Occipital lobe (tissue), 2 donors: ENCODE results near the gene OR52A1. TPM values are rescaled to one million over a fixed set of nuclear protein-coding genes. Genes with fewer than 3 reads are reported as not detected.
"Not testable (repeated sequence)": the region's sequence is repeated elsewhere in the genome, so short reads cannot be mapped to it uniquely, and the experiment has no call there.

Source experiments
- DNase-seq: peaks from one replicate; lab custom pipeline; 2025; lab: John Stamatoyannopoulos, UW
- total RNA-seq: library from RNA; depleted of rRNA; stranded (reverse); fragments of >200 nt; gene quantifications from one replicate; pipeline ENCODE4 v1.2.3, GENCODE V29; 2014

Gene OR52A1
- total RNA-seq = not detected

GRCh38 chr11:5154657-5155056 lies at the start of gene OR52A1:
Gene OR52A1, minus strand, starts transcription at chr11:5154757. Its CDS starts 2,388 bp downstream, at chr11:5152369.
- no peak for DNase-seq

GRCh38 chr11:5203366-5203765 lies 48.8 kb upstream of the OR52A1 start:
- DNase-seq = no peak

- no peak for DNase-seq
Observed at GRCh38 chr11:5200582-5200981, 46.0 kb upstream of the OR52A1 start, which contains the start of gene OR51V1. Gene OR51V1, minus strand, starts transcription at chr11:5200682. Its CDS starts 0 bp downstream, at chr11:5200682.

- no peak for DNase-seq
Observed at GRCh38 chr11:5198285-5198684, 43.7 kb upstream of the OR52A1 start.

- no peak for DNase-seq
Observed at GRCh38 chr11:5197536-5197935, 43.0 kb upstream of the OR52A1 start.

GRCh38 chr11:5196731-5197130 lies 42.2 kb upstream of the OR52A1 start:
- no peak for DNase-seq

- no peak for DNase-seq
Observed at GRCh38 chr11:5196067-5196466, 41.5 kb upstream of the OR52A1 start.

- no peak for DNase-seq
Observed at GRCh38 chr11:5192738-5193137, 38.2 kb upstream of the OR52A1 start.

- no peak for DNase-seq
Observed at GRCh38 chr11:5188201-5188600, 33.6 kb upstream of the OR52A1 start.

- no peak for DNase-seq
Observed at GRCh38 chr11:5178046-5178837, 23.7 kb upstream of the OR52A1 start.

GRCh38 chr11:5174934-5175333 lies 20.4 kb upstream of the OR52A1 start:
- DNase-seq = no peak

GRCh38 chr11:5171856-5172255 lies 17.3 kb upstream of the OR52A1 start:
- DNase-seq = no peak

- DNase-seq = not testable (repeated sequence)
Observed at GRCh38 chr11:5165898-5166297, 11.3 kb upstream of the OR52A1 start.

- DNase-seq = not testable (repeated sequence)
Observed at GRCh38 chr11:5164807-5165206, 10.2 kb upstream of the OR52A1 start.

GRCh38 chr11:5161045-5161444 lies 6.5 kb upstream of the OR52A1 start:
- not testable (repeated sequence) for DNase-seq

- DNase-seq = not testable (repeated sequence)
Observed at GRCh38 chr11:5160217-5160616, 5.7 kb upstream of the OR52A1 start.

GRCh38 chr11:5159806-5160205 lies 5.2 kb upstream of the OR52A1 start:
- no peak for DNase-seq

GRCh38 chr11:5153574-5154431 lies 754 bp downstream of the OR52A1 start:
- DNase-seq = no peak

GRCh38 chr11:5151713-5152153 lies 2.8 kb downstream of the OR52A1 start:
- DNase-seq = no peak

GRCh38 chr11:5144206-5144605 lies 10.4 kb downstream of the OR52A1 start:
- not testable (repeated sequence) for DNase-seq

GRCh38 chr11:5137996-5138395 lies 16.6 kb downstream of the OR52A1 start, which contains the start of gene OR52A5:
Gene OR52A5, minus strand, starts transcription at chr11:5138356. Its CDS starts 5,714 bp downstream, at chr11:5132642.
- DNase-seq = no peak

- no peak for DNase-seq
Observed at GRCh38 chr11:5137014-5137413, 17.5 kb downstream of the OR52A1 start.
